ENCODE results near the gene SURF6.
"Not testable (repeated sequence)": the region's sequence is repeated elsewhere in the genome, so short reads cannot be mapped to it uniquely, and the experiment has no call there.

SURF6 gene

GRCh38 chr9:133327834-133328484 lies 8.0 kb downstream of the SURF6 start:
- DNase-seq (ENCODE audit: low read depth in 2 of 2): no peak

GRCh38 chr9:133327021-133327420 lies 9.0 kb downstream of the SURF6 start:
- DNase-seq (ENCODE audit: low read depth in 2 of 2): not testable (repeated sequence)

GRCh38 chr9:133323991-133324703 lies 11.8 kb downstream of the SURF6 start:
- no peak for DNase-seq (ENCODE audit: low read depth in 2 of 2)

- DNase-seq (ENCODE audit: low read depth in 2 of 2): no peak
Observed at GRCh38 chr9:133323211-133323610, 12.8 kb downstream of the SURF6 start.

GRCh38 chr9:133322701-133323100 lies 13.3 kb downstream of the SURF6 start:
- DNase-seq (ENCODE audit: low read depth in 2 of 2): no peak

GRCh38 chr9:133321411-133321935 lies 14.5 kb downstream of the SURF6 start:
- no peak for DNase-seq (ENCODE audit: low read depth in 2 of 2)

GRCh38 chr9:133320421-133320881 lies 15.5 kb downstream of the SURF6 start:
- no peak for DNase-seq (ENCODE audit: low read depth in 2 of 2)

- DNase-seq (ENCODE audit: low read depth in 2 of 2): not testable (repeated sequence)
Observed at GRCh38 chr9:133317551-133317950, 18.4 kb downstream of the SURF6 start.

GRCh38 chr9:133315997-133316396 lies 20.0 kb downstream of the SURF6 start:
- no peak for DNase-seq (ENCODE audit: low read depth in 2 of 2)

- DNase-seq (ENCODE audit: low read depth in 2 of 2): no peak
Observed at GRCh38 chr9:133309608-133310007, 26.4 kb downstream of the SURF6 start.

- DNase-seq (ENCODE audit: low read depth in 2 of 2): no peak
Observed at GRCh38 chr9:133307301-133307700, 28.7 kb downstream of the SURF6 start.

GRCh38 chr9:133306242-133307204 lies 29.5 kb downstream of the SURF6 start:
- DNase-seq (ENCODE audit: low read depth in 2 of 2): no peak

GRCh38 chr9:133305731-133306130 lies 30.3 kb downstream of the SURF6 start:
- no peak for DNase-seq (ENCODE audit: low read depth in 2 of 2)

- DNase-seq (ENCODE audit: low read depth in 2 of 2): no peak
Observed at GRCh38 chr9:133304477-133305377, 31.3 kb downstream of the SURF6 start.

GRCh38 chr9:133304158-133304470 lies 31.9 kb downstream of the SURF6 start:
- DNase-seq (ENCODE audit: low read depth in 2 of 2): no peak

GRCh38 chr9:133303266-133304157 lies 32.5 kb downstream of the SURF6 start:
- no peak for DNase-seq (ENCODE audit: low read depth in 2 of 2)

- no peak for DNase-seq (ENCODE audit: low read depth in 2 of 2)
Observed at GRCh38 chr9:133301253-133302230, 34.4 kb downstream of the SURF6 start.

- DNase-seq (ENCODE audit: low read depth in 2 of 2): not testable (repeated sequence)
Observed at GRCh38 chr9:133299996-133300395, 36.0 kb downstream of the SURF6 start.

- no peak for DNase-seq (ENCODE audit: low read depth in 2 of 2)
Observed at GRCh38 chr9:133294257-133294656, 41.7 kb downstream of the SURF6 start.

Measured in stimulated activated CD8-positive, alpha-beta memory T cell treated with anti-CD3 and anti-CD28 coated beads, Interleukin-2, amount 100 ng/mL, for 1 hour (primary cell).